OCI-LY1 (cell line): ENCODE results near the gene USP27X.

Experiments used
- H2AFZ ChIP-seq: fragments of 200-600 bp; sonication (generic), shearing (Covaris generic); 2 replicates; pipeline ENCODE4 v1.6.0; 2014; ENCODE audit warnings: antibody characterized with exemption, mild to moderate bottlenecking, low read length
- H3F3A ChIP-seq: fragments of 200-600 bp; sonication (generic), shearing (Covaris generic); 2 replicates; pipeline ENCODE4 v1.6.0; 2014; ENCODE audit warnings: mild to moderate bottlenecking, antibody characterized with exemption, low read length, moderate library complexity; ENCODE audit not compliant: insufficient read depth
- H3K27ac ChIP-seq: fragments of 200-600 bp; sonication (generic); 2 replicates; pipeline ENCODE4 v1.5.1; 2014; ENCODE audit warnings: low read length, mixed run types, mild to moderate bottlenecking, low read depth; ENCODE audit not compliant: poor library complexity, severe bottlenecking
- H3K27me3 ChIP-seq: fragments of 200-600 bp; sonication (generic); 2 replicates; pipeline ENCODE4 v1.6.0; 2014; ENCODE audit warnings: antibody characterized with exemption, mild to moderate bottlenecking, low read length, moderate library complexity; ENCODE audit not compliant: insufficient read depth
- H3K36me3 ChIP-seq: fragments of 200-600 bp; sonication (generic); 2 replicates; pipeline ENCODE4 v1.6.1; 2014; ENCODE audit warnings: mild to moderate bottlenecking, antibody characterized with exemption, low read length, moderate library complexity, mixed read lengths; ENCODE audit not compliant: insufficient read depth
- H3K4me1 ChIP-seq: fragments of 200-600 bp; sonication (generic); 2 replicates; pipeline ENCODE4 v1.5.1; 2014; ENCODE audit warnings: mild to moderate bottlenecking, low read length, moderate library complexity; ENCODE audit not compliant: insufficient read depth, severe bottlenecking
- H3K4me2 ChIP-seq: fragments of 200-600 bp; sonication (generic), shearing (Covaris generic); 2 replicates; pipeline ENCODE4 v1.6.1; 2014; ENCODE audit warnings: low read length
- H3K4me3 ChIP-seq: fragments of 200-600 bp; sonication (generic); 2 replicates; pipeline ENCODE4 v1.5.1; 2014; ENCODE audit warnings: low read length, low read depth, mild to moderate bottlenecking, mixed read lengths; ENCODE audit not compliant: poor library complexity, severe bottlenecking
- H3K79me2 ChIP-seq: fragments of 200-600 bp; shearing (Covaris generic); 2 replicates; pipeline ENCODE4 v1.6.1; 2016; ENCODE audit warnings: mixed run types, low read length, mixed read lengths; ENCODE audit not compliant: insufficient read depth
- H3K9ac ChIP-seq: fragments of 200-600 bp; sonication (generic), shearing (Covaris generic); 2 replicates; pipeline ENCODE4 v1.6.1; 2014; ENCODE audit warnings: mild to moderate bottlenecking, low read length, mixed read lengths
- H3K9me2 ChIP-seq: fragments of 200-600 bp; sonication (generic), shearing (Covaris generic); 2 replicates; pipeline ENCODE4 v1.6.1; 2014; ENCODE audit warnings: low read depth, mild to moderate bottlenecking, low read length, mixed read lengths
- H3K9me3 ChIP-seq: fragments of 200-600 bp; shearing (Covaris generic); 2 replicates; pipeline ENCODE4 v1.6.1; 2014; ENCODE audit warnings: low read length, mixed read lengths
- H4K20me1 ChIP-seq: fragments of 200-600 bp; sonication (generic), shearing (Covaris generic); 2 replicates; pipeline ENCODE4 v1.6.0; 2016; ENCODE audit warnings: mild to moderate bottlenecking, low read length; ENCODE audit not compliant: insufficient read depth
- EZH2 ChIP-seq: fragments of 200-600 bp; sonication (generic), shearing (Covaris generic); IDR thresholded peaks from 2 replicates; pipeline ENCODE4 v1.8.0; 2017; ENCODE audit warnings: borderline replicate concordance, mixed run types, mild to moderate bottlenecking, antibody characterized with exemption, low read length, moderate library complexity, mixed read lengths
- TF ChIP-seq, protein P1 (sequence below): fragments of 200-600 bp; sonication (generic), shearing (Covaris generic); IDR thresholded peaks from 2 replicates; pipeline ENCODE4 v1.5.1; 2017; ENCODE audit warnings: mild to moderate bottlenecking, antibody characterized with exemption, low read length, moderate library complexity, mixed read lengths

The USP27X gene

DNA sequence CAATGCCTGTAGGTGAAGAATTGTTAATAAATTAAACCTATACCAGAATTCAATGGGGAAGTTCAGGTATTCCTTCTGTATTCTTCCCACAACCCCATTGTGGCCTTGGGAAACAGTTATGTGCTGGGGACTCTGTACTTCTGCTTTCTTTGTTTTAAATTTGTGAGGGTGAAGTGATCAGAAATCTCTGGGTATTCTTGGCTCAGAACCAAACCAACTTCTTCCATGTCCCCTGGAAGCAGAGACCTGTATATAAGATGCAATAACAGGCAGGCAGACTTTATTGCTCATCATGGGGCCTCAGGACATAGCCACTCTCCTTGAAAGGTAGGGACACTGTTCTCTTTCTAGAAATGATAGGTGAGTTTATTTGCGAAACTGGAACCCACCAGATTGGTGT, 19.8 kb upstream of the USP27X start:
- H4K20me1 ChIP-seq, result no peaks in the 10 kb centered on the region
- no peak overlapping the region for H3K27ac ChIP-seq
- no peaks in the 10 kb centered on the region for H3K36me3 ChIP-seq
- TF ChIP-seq, protein P1, sequence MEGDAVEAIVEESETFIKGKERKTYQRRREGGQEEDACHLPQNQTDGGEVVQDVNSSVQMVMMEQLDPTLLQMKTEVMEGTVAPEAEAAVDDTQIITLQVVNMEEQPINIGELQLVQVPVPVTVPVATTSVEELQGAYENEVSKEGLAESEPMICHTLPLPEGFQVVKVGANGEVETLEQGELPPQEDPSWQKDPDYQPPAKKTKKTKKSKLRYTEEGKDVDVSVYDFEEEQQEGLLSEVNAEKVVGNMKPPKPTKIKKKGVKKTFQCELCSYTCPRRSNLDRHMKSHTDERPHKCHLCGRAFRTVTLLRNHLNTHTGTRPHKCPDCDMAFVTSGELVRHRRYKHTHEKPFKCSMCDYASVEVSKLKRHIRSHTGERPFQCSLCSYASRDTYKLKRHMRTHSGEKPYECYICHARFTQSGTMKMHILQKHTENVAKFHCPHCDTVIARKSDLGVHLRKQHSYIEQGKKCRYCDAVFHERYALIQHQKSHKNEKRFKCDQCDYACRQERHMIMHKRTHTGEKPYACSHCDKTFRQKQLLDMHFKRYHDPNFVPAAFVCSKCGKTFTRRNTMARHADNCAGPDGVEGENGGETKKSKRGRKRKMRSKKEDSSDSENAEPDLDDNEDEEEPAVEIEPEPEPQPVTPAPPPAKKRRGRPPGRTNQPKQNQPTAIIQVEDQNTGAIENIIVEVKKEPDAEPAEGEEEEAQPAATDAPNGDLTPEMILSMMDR, result no peak
- TF ChIP-seq EZH2, result no peak
- no peaks in the 10 kb centered on the region for H3K9me3 ChIP-seq
- H3F3A ChIP-seq, result no peaks in the 10 kb centered on the region
- H3K4me3 ChIP-seq, result no peak overlapping the region
- H3K4me1 ChIP-seq, result no peaks in the 10 kb centered on the region
- no peak overlapping the region for H3K4me2 ChIP-seq
- no peaks in the 10 kb centered on the region for H3K27me3 ChIP-seq
- H3K9ac ChIP-seq, result no peak overlapping the region
- no peaks in the 10 kb centered on the region for H3K79me2 ChIP-seq
- no peaks in the 10 kb centered on the region for H3K9me2 ChIP-seq
- H2AFZ ChIP-seq, result no peak overlapping the region

DNA sequence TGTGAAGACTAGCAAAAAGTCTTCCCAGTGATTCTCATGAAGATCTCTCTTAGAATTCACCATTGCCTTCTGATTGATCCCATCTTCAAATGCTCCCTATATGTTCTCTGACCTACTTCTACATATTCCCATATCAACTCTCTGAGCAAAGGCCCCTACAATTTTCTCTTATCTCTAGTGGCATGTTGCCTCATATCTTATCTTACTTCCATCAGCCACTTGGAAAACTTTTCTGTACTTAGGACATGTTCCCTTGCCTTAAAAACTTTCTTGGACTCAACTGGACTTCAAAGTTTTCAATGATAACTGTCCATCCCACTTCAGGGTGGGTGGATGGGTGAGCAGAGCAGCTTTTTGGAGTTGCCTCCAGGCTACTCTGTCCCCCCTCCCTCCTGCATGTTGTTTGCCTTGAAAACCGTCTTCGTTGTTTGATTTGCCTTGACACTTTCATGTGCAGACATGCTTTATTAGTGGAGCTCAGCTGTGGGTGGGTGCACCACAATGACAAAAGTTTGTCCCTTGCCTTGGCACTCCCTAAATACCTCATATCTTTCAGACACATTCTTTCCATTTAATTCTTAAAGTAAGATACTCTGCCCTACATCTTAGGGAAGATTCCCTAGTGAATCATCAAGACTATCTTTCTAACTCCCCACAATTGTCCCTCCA, 18.3 kb upstream of the USP27X start:
- H2AFZ ChIP-seq, result no peak overlapping the region
- no peaks in the 10 kb centered on the region for H3K79me2 ChIP-seq
- no peaks in the 10 kb centered on the region for H3K9me2 ChIP-seq
- no peak overlapping the region for H3K4me3 ChIP-seq
- H3K4me2 ChIP-seq, result no peak overlapping the region
- H3K27me3 ChIP-seq, result no peaks in the 10 kb centered on the region
- no peak overlapping the region for H3K9ac ChIP-seq
- TF ChIP-seq, protein P1, result no peak
- TF ChIP-seq EZH2, result no peak
- no peak overlapping the region for H3K27ac ChIP-seq
- no peaks in the 10 kb centered on the region for H3K4me1 ChIP-seq
- H3K36me3 ChIP-seq, result no peaks in the 10 kb centered on the region
- H3F3A ChIP-seq, result no peaks in the 10 kb centered on the region
- H4K20me1 ChIP-seq, result no peaks in the 10 kb centered on the region
- H3K9me3 ChIP-seq, result no peaks in the 10 kb centered on the region

DNA sequence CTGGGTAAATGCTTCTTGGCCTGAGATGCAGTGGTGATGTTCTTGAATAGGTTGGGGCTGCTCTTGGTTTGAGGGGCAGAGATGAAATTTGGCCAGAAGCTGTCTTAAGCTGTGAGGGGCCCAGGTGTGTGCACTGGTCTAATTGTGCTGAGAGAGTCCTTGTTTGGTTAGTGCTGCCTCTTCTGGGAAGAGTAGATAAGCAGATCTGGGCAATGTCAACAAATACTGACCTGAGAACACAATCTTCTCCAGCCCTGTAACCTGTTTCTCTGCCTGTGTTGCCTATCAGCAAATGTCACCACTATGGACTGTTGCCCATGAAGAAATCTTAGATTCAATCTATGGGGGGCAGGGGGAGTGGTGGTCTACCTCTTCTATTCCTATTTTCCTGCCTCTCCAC, 17.2 kb upstream of the USP27X start:
- TF ChIP-seq EZH2, result no peak
- TF ChIP-seq, protein P1, result no peak
- Histone ChIP-seq H4K20me1 (no peaks in the 10 kb centered on the region), H3K4me3 (no peak overlapping the region), H3K9ac (no peak overlapping the region), H3K4me2 (no peak overlapping the region), H3K4me1 (no peaks in the 10 kb centered on the region), H3K9me2 (no peaks in the 10 kb centered on the region), H3K27me3 (no peaks in the 10 kb centered on the region), H3K9me3 (no peaks in the 10 kb centered on the region), H3K27ac (no peak overlapping the region), H3F3A (no peaks in the 10 kb centered on the region), H3K36me3 (no peaks in the 10 kb centered on the region), H2AFZ (no peak overlapping the region), H3K79me2 (no peaks in the 10 kb centered on the region)
